Measurements from ENCODE around the gene RBPJL. TPM values are rescaled to one million over a fixed set of nuclear protein-coding genes. Genes with fewer than 3 reads are reported as not detected.

The RBPJL gene
- total and polyA plus RNA-seq, 7 experiments from 2014 or later, result not detected

GRCh38 chr20:45300961-45301360 is 5.7 kb upstream of the RBPJL start:
- H3K4me3 Mint-ChIP-seq, result no peak overlapping the region
- ChIA-PET POLR2A (no interaction called here), CTCF (no interaction called here)
- Histone ChIP-seq H3K27ac (ENCODE audit: low read depth, low read length) (no peak overlapping the region), H3K27me3 (ENCODE audit: control insufficient read depth in 2 of 2, insufficient read depth in 2 of 2, low read length in 2 of 2) (no peaks in the 10 kb centered on the region), H3K9me3 (ENCODE audit: control insufficient read depth in 2 of 3, low read length in 3 of 3) (no peaks in the 10 kb centered on the region), H3K36me3 (ENCODE audit: control insufficient read depth in 2 of 3, insufficient read depth in 3 of 3, low read length in 3 of 3) (no peaks in the 10 kb centered on the region), H3K4me1 (ENCODE audit: control insufficient read depth in 2 of 2, insufficient read depth in 2 of 2, low read length in 2 of 2) (no peaks in the 10 kb centered on the region), H3K4me3 (ENCODE audit: low read length) (no peak overlapping the region)
- H3K9me3 Mint-ChIP-seq, result no peaks in the 10 kb centered on the region
- peak; percentile 69 for ATAC-seq
- H3K27me3 Mint-ChIP-seq, result peaks cover 13 to 52% (median 32%) of the 10 kb centered on the region in 5 donors
- peak in 1 of 9 donors; percentile 14 for DNase-seq
- no peak overlapping the region for H3K27ac Mint-ChIP-seq
- peaks cover 0 to 38% (median 0%) of the 10 kb centered on the region in 7 donors for H3K4me1 Mint-ChIP-seq
- H3K36me3 Mint-ChIP-seq, result peaks cover 0 to 8% (median 0%) of the 10 kb centered on the region in 5 donors
- intact Hi-C loops (cut with micrococcal nuclease), result no loop called here

GRCh38 chr20:45301824-45302271 is 4.8 kb upstream of the RBPJL start:
- intact Hi-C loops (cut with micrococcal nuclease), result no loop called here
- CTCF ChIA-PET, result interaction anchor here (0.9 kb wide), 1 partner anchor 35 kb away, joined by 3 read pairs; no protein-coding TSS in a partner anchor

GRCh38 chr20:45303586-45304463 is 2.8 kb upstream of the RBPJL start:
- H3K4me3 ChIP-seq (ENCODE audit: low read length), result no peak overlapping the region
- H3K27me3 Mint-ChIP-seq, result peaks cover 17 to 54% (median 32%) of the 10 kb centered on the region in 5 donors
- no peaks in the 10 kb centered on the region for H3K9me3 Mint-ChIP-seq
- H3K27ac Mint-ChIP-seq, result peak overlapping the region in 2 of 9 donors; percentile 14 to 46
- ChIA-PET POLR2A (no interaction called here), CTCF (interaction anchor here (1.1 to 1.3 kb wide), 3 partner anchors 10 to 16 kb away, joined by 4 to 6 read pairs (median 4); no protein-coding TSS in a partner anchor)
- ATAC-seq (no peak), DNase-seq (no peak)
- H3K27me3 ChIP-seq (ENCODE audit: control insufficient read depth in 2 of 2, insufficient read depth in 2 of 2, low read length in 2 of 2), result no peaks in the 10 kb centered on the region
- H3K4me3 Mint-ChIP-seq, result peak overlapping the region in 1 of 10 donors; percentile 5
- peaks cover 0 to 42% (median 0%) of the 10 kb centered on the region in 7 donors for H3K4me1 Mint-ChIP-seq
- no peaks in the 10 kb centered on the region for H3K4me1 ChIP-seq (ENCODE audit: control insufficient read depth in 2 of 2, insufficient read depth in 2 of 2, low read length in 2 of 2)
- intact Hi-C loops (cut with micrococcal nuclease), result no loop called here
- no peaks in the 10 kb centered on the region for H3K9me3 ChIP-seq (ENCODE audit: control insufficient read depth in 2 of 3, low read length in 3 of 3)
- H3K36me3 Mint-ChIP-seq, result peaks cover 0 to 7% (median 0%) of the 10 kb centered on the region in 5 donors
- no peaks in the 10 kb centered on the region for H3K36me3 ChIP-seq (ENCODE audit: control insufficient read depth in 2 of 3, insufficient read depth in 3 of 3, low read length in 3 of 3)
- H3K27ac ChIP-seq (ENCODE audit: low read depth, low read length), result no peak overlapping the region

More at GRCh38 chr20:45301824-45302271, 4.8 kb upstream of the RBPJL start:
- H3K9me3 ChIP-seq (ENCODE audit: control insufficient read depth in 2 of 3, low read length in 3 of 3), result no peaks in the 10 kb centered on the region
- H3K36me3 ChIP-seq (ENCODE audit: control insufficient read depth in 2 of 3, insufficient read depth in 3 of 3, low read length in 3 of 3), result no peaks in the 10 kb centered on the region
- H3K27ac ChIP-seq (ENCODE audit: low read depth, low read length), result no peak overlapping the region
- ATAC-seq, result no peak
- H3K27me3 Mint-ChIP-seq, result peaks cover 11 to 52% (median 26%) of the 10 kb centered on the region in 5 donors
- peak overlapping the region in 1 of 10 donors; percentile 52 for H3K4me3 Mint-ChIP-seq
- POLR2A ChIA-PET, result no interaction called here
- H3K27me3 ChIP-seq (ENCODE audit: control insufficient read depth in 2 of 2, insufficient read depth in 2 of 2, low read length in 2 of 2), result no peaks in the 10 kb centered on the region
- peaks cover 0 to 8% (median 0%) of the 10 kb centered on the region in 5 donors for H3K36me3 Mint-ChIP-seq
- no peak for DNase-seq
- no peaks in the 10 kb centered on the region for H3K9me3 Mint-ChIP-seq
- no peaks in the 10 kb centered on the region for H3K4me1 ChIP-seq (ENCODE audit: control insufficient read depth in 2 of 2, insufficient read depth in 2 of 2, low read length in 2 of 2)
- peak overlapping the region in 1 of 9 donors; percentile 85 for H3K27ac Mint-ChIP-seq
- no peak overlapping the region for H3K4me3 ChIP-seq (ENCODE audit: low read length)
- H3K4me1 Mint-ChIP-seq, result peaks cover 0 to 35% (median 0%) of the 10 kb centered on the region in 7 donors

- POLR2A ChIA-PET, result no interaction called here
- no peak overlapping the region for H3K4me3 Mint-ChIP-seq
Measured at GRCh38 chr20:45304464-45304999, 2.1 kb upstream of the RBPJL start.

GRCh38 chr20:45305262-45305661 is 1.4 kb upstream of the RBPJL start:
- H3K27me3 Mint-ChIP-seq, result peaks cover 17 to 62% (median 39%) of the 10 kb centered on the region in 5 donors
- Histone ChIP-seq H3K27ac (ENCODE audit: low read depth, low read length) (no peak overlapping the region), H3K9me3 (ENCODE audit: control insufficient read depth in 2 of 3, low read length in 3 of 3) (no peaks in the 10 kb centered on the region), H3K36me3 (ENCODE audit: control insufficient read depth in 2 of 3, insufficient read depth in 3 of 3, low read length in 3 of 3) (no peaks in the 10 kb centered on the region), H3K4me1 (ENCODE audit: control insufficient read depth in 2 of 2, insufficient read depth in 2 of 2, low read length in 2 of 2) (no peaks in the 10 kb centered on the region), H3K27me3 (ENCODE audit: control insufficient read depth in 2 of 2, insufficient read depth in 2 of 2, low read length in 2 of 2) (no peaks in the 10 kb centered on the region), H3K4me3 (ENCODE audit: low read length) (no peak overlapping the region)
- no peak for ATAC-seq
- H3K9me3 Mint-ChIP-seq, result no peaks in the 10 kb centered on the region
- H3K4me1 Mint-ChIP-seq, result peaks cover 0 to 38% (median 0%) of the 10 kb centered on the region in 7 donors
- intact Hi-C loops (cut with micrococcal nuclease), result no loop called here
- peak overlapping the region in 1 of 10 donors; percentile 58 for H3K4me3 Mint-ChIP-seq
- peak overlapping the region in 1 of 9 donors; percentile 2 for H3K27ac Mint-ChIP-seq
- CTCF ChIA-PET, result no interaction called here
- H3K36me3 Mint-ChIP-seq, result peaks cover 0 to 7% (median 0%) of the 10 kb centered on the region in 5 donors
- POLR2A ChIA-PET, result no interaction called here
- DNase-seq, result no peak

More at GRCh38 chr20:45304464-45304999, 2.1 kb upstream of the RBPJL start:
- ATAC-seq (no peak), DNase-seq (no peak)
- no peaks in the 10 kb centered on the region for H3K9me3 ChIP-seq (ENCODE audit: control insufficient read depth in 2 of 3, low read length in 3 of 3)
- H3K27ac Mint-ChIP-seq, result no peak overlapping the region
- H3K4me1 ChIP-seq (ENCODE audit: control insufficient read depth in 2 of 2, insufficient read depth in 2 of 2, low read length in 2 of 2), result no peaks in the 10 kb centered on the region
- H3K9me3 Mint-ChIP-seq, result no peaks in the 10 kb centered on the region
- H3K36me3 Mint-ChIP-seq, result peaks cover 0 to 7% (median 0%) of the 10 kb centered on the region in 5 donors
- peaks cover 0 to 42% (median 0%) of the 10 kb centered on the region in 7 donors for H3K4me1 Mint-ChIP-seq
- H3K27me3 Mint-ChIP-seq, result peaks cover 17 to 60% (median 36%) of the 10 kb centered on the region in 5 donors
- intact Hi-C loops (cut with micrococcal nuclease), result no loop called here
- no peaks in the 10 kb centered on the region for H3K27me3 ChIP-seq (ENCODE audit: control insufficient read depth in 2 of 2, insufficient read depth in 2 of 2, low read length in 2 of 2)
- H3K4me3 ChIP-seq (ENCODE audit: low read length), result no peak overlapping the region
- CTCF ChIA-PET, result interaction anchor here (1.3 kb wide), 1 partner anchor 13 kb away, joined by 6 read pairs; no protein-coding TSS in a partner anchor
- H3K36me3 ChIP-seq (ENCODE audit: control insufficient read depth in 2 of 3, insufficient read depth in 3 of 3, low read length in 3 of 3), result no peaks in the 10 kb centered on the region
- no peak overlapping the region for H3K27ac ChIP-seq (ENCODE audit: low read depth, low read length)

- H3K27ac Mint-ChIP-seq, result no peak overlapping the region
Measured at GRCh38 chr20:45307076-45307640, 518 bp downstream of the RBPJL start.

More at GRCh38 chr20:45307076-45307640, 518 bp downstream of the RBPJL start:
- ChIA-PET POLR2A (no interaction called here), CTCF (no interaction called here)
- no peaks in the 10 kb centered on the region for H3K27me3 ChIP-seq (ENCODE audit: control insufficient read depth in 2 of 2, insufficient read depth in 2 of 2, low read length in 2 of 2)
- Mint-ChIP-seq H3K9me3 (no peaks in the 10 kb centered on the region), H3K4me3 (no peak overlapping the region), H3K36me3 (peaks cover 0 to 7% (median 0%) of the 10 kb centered on the region in 5 donors), H3K4me1 (peaks cover 6 to 30% (median 10%) of the 10 kb centered on the region in 7 donors), H3K27me3 (peaks cover 17 to 71% (median 51%) of the 10 kb centered on the region in 5 donors)
- no peak for DNase-seq
- intact Hi-C loops (cut with micrococcal nuclease), result loop anchor here in 1 of 2 donors (2.0 kb wide), 1 partner anchor 464 kb away; no protein-coding TSS in a partner anchor
- H3K4me3 ChIP-seq (ENCODE audit: low read length), result no peak overlapping the region
- no peaks in the 10 kb centered on the region for H3K4me1 ChIP-seq (ENCODE audit: control insufficient read depth in 2 of 2, insufficient read depth in 2 of 2, low read length in 2 of 2)
- H3K27ac ChIP-seq (ENCODE audit: low read depth, low read length), result no peak overlapping the region
- no peak for ATAC-seq
- H3K36me3 ChIP-seq (ENCODE audit: control insufficient read depth in 2 of 3, insufficient read depth in 3 of 3, low read length in 3 of 3), result no peaks in the 10 kb centered on the region
- no peaks in the 10 kb centered on the region for H3K9me3 ChIP-seq (ENCODE audit: control insufficient read depth in 2 of 3, low read length in 3 of 3)
